ENCODE data around the gene GUCY2D. TPM values are rescaled to one million over a fixed set of nuclear protein-coding genes. Genes with fewer than 3 reads are reported as not detected.

The GUCY2D gene
- total RNA-seq, 4 donors from 2014 or later, result 0.14 TPM; not detected in 3

- Histone ChIP-seq H3K9me3 (no peaks in the 10 kb centered on the region), H3K4me3 (no peak overlapping the region), H3K4me1 (peaks cover 0 to 5% of the 10 kb centered on the region in 2 donors), H3K27ac (no peak overlapping the region), H3K36me3 (no peaks in the 10 kb centered on the region), H3K27me3 (peaks cover 14 to 20% of the 10 kb centered on the region in 2 donors)
- no peak for TF ChIP-seq POLR2A (IDR thresholded peaks at IDR 0.05)
- TF ChIP-seq CTCF (IDR thresholded peaks at IDR 0.05), result no peak
- intact Hi-C loops (cut with DNase I; ENCODE audit: low total_unique reads), result no loop called here
- DNase-seq, result no peak
Measured at GRCh38 chr17:8005967-8006730, 3.7 kb downstream of the GUCY2D start.

GRCh38 chr17:8006836-8007680 lies 4.6 kb downstream of the GUCY2D start:
- DNase-seq, result no peak
- peaks cover 14% of the 10 kb centered on the region in 2 donors for H3K27me3 ChIP-seq

GRCh38 chr17:8007836-8008235 lies 5.4 kb downstream of the GUCY2D start:
- H3K4me3 ChIP-seq, result no peak overlapping the region
- no peaks in the 10 kb centered on the region for H3K9me3 ChIP-seq
- no peaks in the 10 kb centered on the region for H3K4me1 ChIP-seq
- no peak overlapping the region for H3K27ac ChIP-seq
- H3K27me3 ChIP-seq, result peaks cover 6 to 11% of the 10 kb centered on the region in 2 donors
- no peak for TF ChIP-seq CTCF (IDR thresholded peaks at IDR 0.05)
- no peak for TF ChIP-seq POLR2A (IDR thresholded peaks at IDR 0.05)
- no peaks in the 10 kb centered on the region for H3K36me3 ChIP-seq
- DNase-seq, result no peak
- intact Hi-C loops (cut with DNase I; ENCODE audit: low total_unique reads), result no loop called here

More at GRCh38 chr17:8006836-8007680, 4.6 kb downstream of the GUCY2D start:
- Histone ChIP-seq H3K36me3 (no peaks in the 10 kb centered on the region), H3K4me3 (no peak overlapping the region), H3K9me3 (no peaks in the 10 kb centered on the region), H3K27ac (no peak overlapping the region), H3K4me1 (peaks cover 0 to 5% of the 10 kb centered on the region in 2 donors)
- no peak for TF ChIP-seq POLR2A (IDR thresholded peaks at IDR 0.05)
- TF ChIP-seq CTCF (IDR thresholded peaks at IDR 0.05), result no peak
- intact Hi-C loops (cut with DNase I; ENCODE audit: low total_unique reads), result no loop called here

- Histone ChIP-seq H3K4me3 (no peak overlapping the region), H3K9me3 (no peaks in the 10 kb centered on the region), H3K27me3 (no peaks in the 10 kb centered on the region), H3K4me1 (peaks cover 0 to 8% of the 10 kb centered on the region in 2 donors), H3K27ac (no peak overlapping the region), H3K36me3 (no peaks in the 10 kb centered on the region)
- TF ChIP-seq CTCF (IDR thresholded peaks at IDR 0.05), result no peak
- no peak for TF ChIP-seq POLR2A (IDR thresholded peaks at IDR 0.05)
- DNase-seq, result no peak
- intact Hi-C loops (cut with DNase I; ENCODE audit: low total_unique reads), result no loop called here
Measured at GRCh38 chr17:8012045-8012580, 9.7 kb downstream of the GUCY2D start.
